SK-MEL-5 (cell line): Measurements from ENCODE around the gene MIGA2. TPM values are rescaled to one million over a fixed set of nuclear protein-coding genes. Genes with fewer than 3 reads are reported as not detected.

Source experiments
- DNase-seq: peaks from one replicate; pipeline ENCODE4 v3.0.0-alpha.2; 2016; ENCODE audit warnings: low read depth, low spot score
- in situ Hi-C: cut with HindIII; loops from 2 replicates; pipeline ENCODE4 v1.10.0; 2016; ENCODE audit warnings: low sequenced_read_pairs, high pct_unique_total_duplicates, low pct_unique_long_range_greater_than_20kb
- total RNA-seq: library from RNA; depleted of rRNA; stranded (reverse); fragments of >200 nt; shearing (Covaris generic); gene quantifications from 2 replicates; pipeline ENCODE4 v1.2.3, GENCODE V29; 2014

MIGA2 gene
- total RNA-seq, 1 experiment from 2014 or later, result 13.7 TPM

GRCh38 chr9:129059796-129060785 is 23.7 kb downstream of the MIGA2 start:
- no peak for DNase-seq
- in situ Hi-C loops, result no loop called here

GRCh38 chr9:129060991-129061390 is 24.6 kb downstream of the MIGA2 start:
- DNase-seq, result no peak
- in situ Hi-C loops, result no loop called here

- in situ Hi-C loops, result no loop called here
- DNase-seq, result no peak
Measured at GRCh38 chr9:129063061-129063460, 26.6 kb downstream of the MIGA2 start.

- in situ Hi-C loops, result no loop called here
- DNase-seq, result no peak
Measured at GRCh38 chr9:129064499-129064908, 28.1 kb downstream of the MIGA2 start.

- in situ Hi-C loops, result no loop called here
Measured at GRCh38 chr9:129068110-129068509, 31.7 kb downstream of the MIGA2 start.

GRCh38 chr9:129068990-129069861 is 32.8 kb downstream of the MIGA2 start:
- no peak for DNase-seq
- in situ Hi-C loops, result no loop called here

More at GRCh38 chr9:129068110-129068509, 31.7 kb downstream of the MIGA2 start:
- DNase-seq, result no peak

- in situ Hi-C loops, result no loop called here
- no peak for DNase-seq
Measured at GRCh38 chr9:129069862-129070641, 33.6 kb downstream of the MIGA2 start.

GRCh38 chr9:129070696-129071525 is 34.5 kb downstream of the MIGA2 start:
- no peak for DNase-seq
- in situ Hi-C loops, result no loop called here

GRCh38 chr9:129071526-129072126 is 35.2 kb downstream of the MIGA2 start:
- DNase-seq, result no peak
- in situ Hi-C loops, result no loop called here

- in situ Hi-C loops, result no loop called here
- DNase-seq, result no peak
Measured at GRCh38 chr9:129072171-129072570, 35.7 kb downstream of the MIGA2 start.

- no peak for DNase-seq
- in situ Hi-C loops, result no loop called here
Measured at GRCh38 chr9:129073404-129073803, 37.0 kb downstream of the MIGA2 start.

- in situ Hi-C loops, result no loop called here
- no peak for DNase-seq
Measured at GRCh38 chr9:129074106-129074505, 37.7 kb downstream of the MIGA2 start.

- in situ Hi-C loops, result no loop called here
- DNase-seq, result no peak
Measured at GRCh38 chr9:129075996-129076639, 39.7 kb downstream of the MIGA2 start.

- no peak for DNase-seq
- in situ Hi-C loops, result no loop called here
Measured at GRCh38 chr9:129076640-129077037, 40.2 kb downstream of the MIGA2 start.

- in situ Hi-C loops, result no loop called here
- DNase-seq, result no peak
Measured at GRCh38 chr9:129077236-129077635, 40.8 kb downstream of the MIGA2 start.
